Stimulated activated CD4-positive, alpha-beta T cell treated with anti-CD3 and anti-CD28 coated beads, Interleukin-2, amount 100 ng/mL, for 24 hours (primary cell): ENCODE results near the gene OSBPL8.
"Not testable (repeated sequence)": the region's sequence is repeated elsewhere in the genome, so short reads cannot be mapped to it uniquely, and the experiment has no call there.

ENCODE experiments used
- DNase-seq, 2 donors: peaks; one replicate each; pipeline ENCODE4 v3.0.0-alpha.2; 2020

Gene OSBPL8

GRCh38 chr12:76345569-76345968 lies 214.0 kb downstream of the OSBPL8 start:
- DNase-seq, result no peak

DNA sequence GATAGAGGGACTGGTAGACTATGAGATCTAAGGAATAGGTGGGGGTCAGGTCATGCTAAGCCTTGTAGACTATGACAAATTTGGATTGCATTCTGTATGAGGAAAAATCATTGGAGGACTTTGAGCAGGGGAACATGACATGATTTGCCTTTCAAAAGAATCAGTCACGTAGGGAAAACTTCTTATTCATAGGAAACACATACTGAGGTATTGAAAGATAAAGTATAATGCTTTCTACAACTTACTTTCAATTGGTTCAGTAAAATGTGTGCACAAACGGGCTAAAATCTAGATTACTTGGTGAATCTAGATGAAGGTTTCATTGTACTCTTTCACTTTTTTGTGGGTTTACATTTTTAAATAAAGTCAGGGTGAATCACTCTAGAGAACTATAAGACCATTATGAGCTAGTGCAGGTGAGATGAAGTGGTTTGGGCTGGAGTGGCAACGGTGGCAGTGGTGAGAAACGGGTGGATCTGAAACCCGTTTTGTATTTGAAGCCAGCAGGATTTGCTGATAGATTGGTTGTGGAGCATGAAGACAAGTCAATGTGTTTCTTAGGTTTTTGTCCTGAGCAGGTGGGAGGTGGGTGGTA lies 218.0 kb downstream of the OSBPL8 start:
- no peak for DNase-seq

DNA sequence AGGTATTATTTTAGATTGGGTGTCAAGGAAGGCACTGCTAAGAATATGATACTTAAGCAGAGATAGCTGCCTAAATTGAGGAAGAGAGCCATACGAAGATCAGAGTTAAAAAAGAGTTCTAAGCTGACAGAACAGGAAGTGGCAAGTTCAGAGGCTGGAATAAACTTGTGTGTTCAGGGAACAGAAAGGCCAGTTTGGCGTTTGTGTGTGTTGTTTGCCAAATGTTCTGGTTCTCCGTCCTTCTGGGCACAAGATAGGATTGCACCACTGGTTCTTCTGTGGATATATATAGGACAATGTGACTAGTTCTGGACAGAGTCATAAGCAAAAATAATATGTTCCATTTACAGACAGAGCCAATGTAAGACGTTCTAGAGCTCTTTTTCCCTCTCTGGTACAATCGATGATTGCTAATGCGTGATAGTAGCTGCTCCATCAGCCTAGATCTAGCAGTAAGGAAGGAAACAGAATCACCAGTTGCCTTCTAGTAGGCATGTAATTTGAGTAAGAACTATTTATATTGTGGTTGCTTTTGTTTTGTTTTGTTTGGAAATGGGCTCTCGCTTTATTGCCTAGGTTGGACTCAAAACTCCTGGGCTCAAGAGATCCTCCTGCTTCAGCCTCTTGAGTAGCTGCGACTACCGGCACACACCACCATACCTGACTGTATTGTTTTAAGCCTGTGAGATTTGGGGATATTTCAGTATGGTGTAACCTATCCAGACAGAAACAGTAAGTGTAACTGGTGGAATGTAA lies 218.7 kb downstream of the OSBPL8 start:
- no peak for DNase-seq

DNA sequence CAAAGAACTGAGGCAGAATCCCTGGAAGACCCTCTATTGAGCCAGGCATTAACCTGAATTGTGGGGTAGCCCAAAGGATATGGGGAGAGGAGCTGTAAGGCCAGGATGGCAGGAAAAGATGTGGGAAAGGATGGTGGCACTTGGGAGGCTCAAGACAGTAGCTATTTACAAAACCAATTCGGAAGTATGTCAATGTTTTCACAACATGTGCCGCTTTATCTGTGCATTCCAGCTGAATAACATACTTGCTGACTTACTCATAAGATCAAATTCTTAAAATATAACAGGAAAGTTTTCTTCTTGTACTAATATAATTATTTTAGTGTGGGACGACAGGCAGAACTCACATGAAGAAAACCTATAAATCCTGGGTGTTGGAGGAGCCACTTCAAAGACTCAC lies 222.0 kb downstream of the OSBPL8 start:
- no peak for DNase-seq

DNA sequence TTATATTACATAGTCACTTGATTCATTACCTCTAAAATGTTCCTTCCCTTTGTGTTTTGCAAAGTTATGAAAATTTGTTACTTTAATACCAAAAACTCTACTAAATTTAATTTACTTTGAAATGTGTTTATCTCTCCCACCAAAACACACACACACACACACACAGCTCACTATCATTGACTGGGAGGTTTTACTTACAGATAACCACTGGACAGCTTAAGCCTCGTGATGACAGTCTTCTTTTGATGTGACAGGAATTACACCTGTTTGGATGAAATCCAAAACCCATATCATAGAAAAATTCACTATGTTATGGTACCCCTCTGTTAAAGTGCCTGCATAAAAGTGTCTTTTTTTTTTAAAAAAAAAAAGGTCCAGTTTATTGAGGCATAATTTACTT lies 227.0 kb downstream of the OSBPL8 start:
- no peak for DNase-seq

- no peak for DNase-seq
These were observed 230.0 kb downstream of the OSBPL8 start for GRCh38 chr12:76329606-76330005.

- no peak for DNase-seq
These were observed 230.4 kb downstream of the OSBPL8 start for GRCh38 chr12:76329159-76329558.

- DNase-seq, result not testable (repeated sequence)
These were observed 239.8 kb downstream of the OSBPL8 start for GRCh38 chr12:76319595-76320319.

GRCh38 chr12:76318773-76319594 lies 240.6 kb downstream of the OSBPL8 start:
- DNase-seq, result no peak

DNA sequence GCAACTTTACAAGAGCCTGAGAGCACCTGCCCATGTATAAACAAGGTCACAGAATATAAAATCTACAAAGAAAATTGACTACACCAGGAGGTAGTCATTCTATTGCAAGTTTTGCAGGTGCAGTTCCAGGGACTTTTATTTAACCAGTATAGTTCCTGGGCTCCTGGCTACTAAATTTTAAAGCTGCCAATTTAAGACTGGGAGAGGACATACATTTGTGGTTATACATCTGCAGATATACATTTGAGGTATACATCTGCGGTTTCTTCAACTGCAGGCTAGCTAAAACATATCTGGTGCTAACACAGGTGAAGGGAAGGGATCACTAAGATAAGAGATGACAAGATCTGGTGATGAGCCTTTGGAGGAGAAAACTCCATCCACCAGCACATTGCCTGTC lies 241.6 kb downstream of the OSBPL8 start:
- DNase-seq, result no peak

DNA sequence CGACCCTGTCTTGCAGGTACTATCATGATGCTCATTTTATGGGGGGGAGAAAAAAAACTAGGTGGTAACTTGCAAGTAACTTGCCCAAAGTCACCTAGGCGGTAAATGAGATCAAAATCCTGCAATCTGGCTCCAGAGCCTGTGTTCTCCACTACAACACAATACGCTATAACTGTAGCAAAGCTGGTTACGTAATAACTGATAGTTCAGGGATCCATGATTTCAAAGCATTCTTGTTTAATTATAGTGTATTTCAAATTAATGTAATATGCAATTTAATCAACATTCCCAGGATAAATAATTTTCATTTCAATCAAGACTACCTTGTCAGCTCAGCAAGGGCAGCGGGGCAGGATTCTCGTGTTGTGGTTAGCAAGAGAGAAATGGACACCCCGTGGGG lies 243.1 kb downstream of the OSBPL8 start:
- no peak for DNase-seq

- no peak for DNase-seq
These were observed 246.3 kb downstream of the OSBPL8 start for GRCh38 chr12:76313299-76313698.

- DNase-seq, result no peak
These were observed 247.3 kb downstream of the OSBPL8 start for GRCh38 chr12:76312315-76312714.

GRCh38 chr12:76311796-76312195 lies 247.8 kb downstream of the OSBPL8 start:
- DNase-seq, result no peak

- no peak for DNase-seq
These were observed 249.5 kb downstream of the OSBPL8 start for GRCh38 chr12:76310110-76310509.

- no peak for DNase-seq
These were observed 250.7 kb downstream of the OSBPL8 start for GRCh38 chr12:76308866-76309265.

DNA sequence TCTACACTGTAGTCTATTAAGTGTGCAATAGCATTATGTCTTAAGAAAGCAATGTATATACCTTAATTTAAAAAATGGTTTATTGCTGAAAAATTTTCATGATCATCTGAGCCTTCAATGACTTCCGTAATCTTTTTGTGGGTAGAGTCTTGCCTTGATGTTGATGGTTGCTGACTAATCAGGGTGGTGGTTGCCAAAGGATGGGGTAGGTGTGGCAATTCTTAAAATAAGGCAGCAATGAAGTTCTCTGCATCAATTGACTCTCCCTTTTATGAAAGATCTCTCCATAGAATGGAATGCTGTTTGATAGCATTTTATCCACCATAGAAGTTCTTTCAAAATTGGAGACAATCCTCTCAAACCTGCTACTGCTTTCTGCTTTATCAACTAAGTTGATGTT lies 252.5 kb downstream of the OSBPL8 start:
- DNase-seq, result no peak

GRCh38 chr12:76303989-76304460 lies 255.5 kb downstream of the OSBPL8 start:
- DNase-seq, result no peak

DNA sequence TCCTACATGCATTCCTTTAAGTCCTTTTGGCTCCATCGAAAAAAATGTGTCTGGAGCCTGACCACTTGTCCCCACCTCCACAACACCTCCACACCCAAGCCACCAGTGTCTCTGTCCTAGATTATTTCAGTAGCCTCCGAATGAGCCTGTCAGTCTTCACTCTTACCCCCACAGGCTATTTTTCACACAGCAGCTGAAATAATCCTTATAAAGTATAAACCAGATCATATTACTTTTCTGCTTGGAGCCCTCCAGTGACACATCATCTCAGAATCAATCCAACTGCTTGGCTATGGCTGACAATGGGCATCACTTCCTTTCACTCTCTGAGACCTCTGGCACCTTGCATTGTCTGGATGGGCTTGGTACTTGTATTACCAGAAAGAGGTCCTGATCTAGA lies 256.2 kb downstream of the OSBPL8 start:
- DNase-seq, result no peak
